ENCODE data around the gene KLK6. TPM values are rescaled to one million over a fixed set of nuclear protein-coding genes. Genes with fewer than 3 reads are reported as not detected.

The KLK6 gene
- total RNA-seq, 1 donor from 2014 or later: not detected

DNA sequence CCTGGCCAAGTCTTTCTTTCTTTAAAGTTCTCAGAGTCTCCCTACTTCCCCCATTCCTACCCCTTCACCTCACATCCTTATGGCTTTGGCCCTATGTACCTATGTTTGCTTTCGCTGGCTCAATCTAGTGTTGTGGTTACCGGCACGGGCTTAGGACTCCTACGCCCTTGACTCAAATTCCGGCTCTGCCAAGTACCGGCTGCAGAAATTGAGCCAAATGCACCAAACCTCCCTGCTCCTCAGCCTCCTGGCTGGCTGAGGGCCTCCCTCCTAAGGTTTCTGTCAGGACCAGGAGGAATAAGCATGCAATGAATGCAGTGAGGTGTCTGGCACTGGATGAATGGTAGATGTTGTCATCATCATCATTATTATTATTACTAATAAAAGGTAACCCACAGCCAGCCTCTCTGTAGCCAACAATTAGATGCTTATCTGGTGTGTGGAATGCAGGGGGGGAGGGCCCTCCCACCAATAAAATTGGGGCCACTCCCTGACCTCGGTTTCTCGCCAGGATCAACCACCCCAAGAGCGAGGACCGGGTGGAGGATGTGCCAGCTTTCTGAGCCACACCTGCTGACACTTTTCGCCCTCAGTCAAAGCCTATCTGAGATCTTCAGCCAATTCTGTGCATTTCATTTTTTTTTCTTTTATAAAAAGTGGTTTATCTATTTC lies 37.2 kb downstream of the KLK6 start:
- no peaks in the 10 kb centered on the region for H3K4me1 ChIP-seq
- intact Hi-C loops (cut with micrococcal nuclease): no loop called here
- H3K4me3 ChIP-seq: no peak overlapping the region
- TF ChIP-seq, protein P1, sequence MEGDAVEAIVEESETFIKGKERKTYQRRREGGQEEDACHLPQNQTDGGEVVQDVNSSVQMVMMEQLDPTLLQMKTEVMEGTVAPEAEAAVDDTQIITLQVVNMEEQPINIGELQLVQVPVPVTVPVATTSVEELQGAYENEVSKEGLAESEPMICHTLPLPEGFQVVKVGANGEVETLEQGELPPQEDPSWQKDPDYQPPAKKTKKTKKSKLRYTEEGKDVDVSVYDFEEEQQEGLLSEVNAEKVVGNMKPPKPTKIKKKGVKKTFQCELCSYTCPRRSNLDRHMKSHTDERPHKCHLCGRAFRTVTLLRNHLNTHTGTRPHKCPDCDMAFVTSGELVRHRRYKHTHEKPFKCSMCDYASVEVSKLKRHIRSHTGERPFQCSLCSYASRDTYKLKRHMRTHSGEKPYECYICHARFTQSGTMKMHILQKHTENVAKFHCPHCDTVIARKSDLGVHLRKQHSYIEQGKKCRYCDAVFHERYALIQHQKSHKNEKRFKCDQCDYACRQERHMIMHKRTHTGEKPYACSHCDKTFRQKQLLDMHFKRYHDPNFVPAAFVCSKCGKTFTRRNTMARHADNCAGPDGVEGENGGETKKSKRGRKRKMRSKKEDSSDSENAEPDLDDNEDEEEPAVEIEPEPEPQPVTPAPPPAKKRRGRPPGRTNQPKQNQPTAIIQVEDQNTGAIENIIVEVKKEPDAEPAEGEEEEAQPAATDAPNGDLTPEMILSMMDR (IDR thresholded peaks at IDR 0.05; ENCODE audit: borderline replicate concordance): no peak
- no peak overlapping the region for H3K27ac ChIP-seq (replicated peaks)
- H3K9me3 ChIP-seq (replicated peaks): no peaks in the 10 kb centered on the region
- no peak for DNase-seq
- H3K36me3 ChIP-seq: no peaks in the 10 kb centered on the region
- peaks cover 97% of the 10 kb centered on the region for H3K27me3 ChIP-seq (ENCODE audit: low read depth)

DNA sequence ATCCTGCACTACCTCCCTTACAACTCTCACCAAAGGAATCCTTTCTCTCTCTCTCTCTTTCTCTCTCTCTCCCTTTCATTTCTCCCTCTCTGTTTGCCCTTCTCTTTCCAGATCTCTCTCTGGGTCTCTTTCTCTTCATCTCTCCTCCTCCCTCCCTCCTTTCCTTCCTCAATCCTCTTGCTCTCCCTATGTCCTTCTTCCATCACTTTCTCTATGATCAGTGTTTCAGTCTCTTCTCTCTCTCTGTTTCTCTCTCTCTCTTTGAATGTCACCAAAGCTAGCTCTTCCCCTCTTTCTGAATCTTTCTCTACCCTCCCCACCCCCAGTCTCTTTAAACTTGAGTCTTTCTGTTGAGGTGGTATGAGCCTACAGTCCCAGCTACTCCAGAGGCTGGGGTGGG lies 38.4 kb downstream of the KLK6 start:
- peaks cover 92% of the 10 kb centered on the region for H3K27me3 ChIP-seq (ENCODE audit: low read depth)
- no peaks in the 10 kb centered on the region for H3K9me3 ChIP-seq (replicated peaks)
- intact Hi-C loops (cut with micrococcal nuclease): no loop called here
- no peak overlapping the region for H3K27ac ChIP-seq (replicated peaks)
- DNase-seq: no peak
- no peak overlapping the region for H3K4me3 ChIP-seq
- no peaks in the 10 kb centered on the region for H3K36me3 ChIP-seq
- TF ChIP-seq, protein P1 (IDR thresholded peaks at IDR 0.05; ENCODE audit: borderline replicate concordance): no peak
- H3K4me1 ChIP-seq: no peaks in the 10 kb centered on the region

GRCh38 chr19:50928831-50929230 lies 40.6 kb downstream of the KLK6 start:
- H3K4me3 ChIP-seq: no peak overlapping the region
- no peak for DNase-seq
- H3K36me3 ChIP-seq: no peaks in the 10 kb centered on the region
- H3K4me1 ChIP-seq: no peaks in the 10 kb centered on the region
- H3K9me3 ChIP-seq (replicated peaks): no peaks in the 10 kb centered on the region
- H3K27me3 ChIP-seq (ENCODE audit: low read depth): peaks cover 92% of the 10 kb centered on the region
- intact Hi-C loops (cut with micrococcal nuclease): no loop called here
- TF ChIP-seq, protein P1 (IDR thresholded peaks at IDR 0.05; ENCODE audit: borderline replicate concordance): no peak
- H3K27ac ChIP-seq (replicated peaks): no peak overlapping the region

DNA sequence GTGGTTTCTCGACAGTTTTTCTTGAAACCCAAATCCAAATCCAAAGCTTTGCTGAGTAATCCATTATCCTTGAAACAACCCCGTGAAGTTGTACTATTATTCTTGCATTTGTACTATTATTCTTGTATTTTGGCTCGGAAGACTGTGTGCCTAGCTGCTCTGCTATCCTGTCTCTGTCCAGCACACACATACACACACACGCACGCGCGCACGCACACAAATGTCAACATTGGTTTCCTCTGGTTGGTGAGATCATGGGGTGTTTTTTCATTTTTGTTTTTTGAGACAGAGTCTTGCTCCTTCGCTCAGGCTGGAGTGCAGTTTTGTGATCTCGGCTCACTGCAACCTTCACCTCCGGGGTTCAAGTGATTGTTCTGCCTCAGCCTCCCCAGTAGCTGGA lies 43.2 kb downstream of the KLK6 start:
- H3K9me3 ChIP-seq (replicated peaks): no peaks in the 10 kb centered on the region
- peaks cover 89% of the 10 kb centered on the region for H3K27me3 ChIP-seq (ENCODE audit: low read depth)
- intact Hi-C loops (cut with micrococcal nuclease): no loop called here

DNA sequence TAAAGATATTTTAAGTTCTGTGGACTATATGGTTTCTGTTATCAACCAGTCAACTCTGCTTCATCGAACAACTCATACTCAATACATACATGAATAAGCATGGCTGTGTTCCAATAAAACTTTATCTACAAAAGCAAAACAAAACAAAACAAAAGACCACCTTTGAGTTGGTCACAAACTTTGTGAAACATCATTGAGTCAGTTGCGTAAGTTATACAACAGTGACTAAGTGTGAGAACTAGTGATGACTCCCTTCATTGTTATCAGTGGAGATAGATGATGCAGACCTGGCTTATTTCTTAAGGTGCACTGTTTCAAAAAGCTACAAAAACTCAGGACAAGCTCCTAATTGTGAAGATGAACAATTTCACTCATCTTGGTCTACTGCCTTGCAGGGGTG lies 43.7 kb downstream of the KLK6 start:
- Histone ChIP-seq H3K27me3 (ENCODE audit: low read depth) (peaks cover 89% of the 10 kb centered on the region), H3K27ac (replicated peaks) (no peak overlapping the region), H3K36me3 (no peaks in the 10 kb centered on the region), H3K4me1 (peaks cover 6% of the 10 kb centered on the region), H3K9me3 (replicated peaks) (no peaks in the 10 kb centered on the region), H3K4me3 (no peak overlapping the region)
- DNase-seq: no peak
- TF ChIP-seq, protein P1 (IDR thresholded peaks at IDR 0.05; ENCODE audit: borderline replicate concordance): no peak
- intact Hi-C loops (cut with micrococcal nuclease): no loop called here

More for the DNA sequence above, 43.2 kb downstream of the KLK6 start:
- H3K4me3 ChIP-seq: no peak overlapping the region
- H3K36me3 ChIP-seq: no peaks in the 10 kb centered on the region
- TF ChIP-seq, protein P1 (IDR thresholded peaks at IDR 0.05; ENCODE audit: borderline replicate concordance): no peak
- no peak overlapping the region for H3K27ac ChIP-seq (replicated peaks)
- DNase-seq: no peak
- H3K4me1 ChIP-seq: peaks cover 6% of the 10 kb centered on the region

Measured in left ventricle myocardium inferior (tissue), 1 donor.